Immature natural killer cell (primary cell): ENCODE measurements around the gene UGT1A8. TPM values are rescaled to one million over a fixed set of nuclear protein-coding genes. Genes with fewer than 3 reads are reported as not detected.

Experiments used
- DNase-seq, 3 donors: peaks; one replicate each; pipeline ENCODE4 v3.0.0; 2022; ENCODE audit warnings: mixed read lengths in 1 of 3
- H3K27ac Mint-ChIP-seq, 6 donors: one replicate each; pipeline ENCODE4 v1.8.0; 2020; ENCODE audit warnings: mixed read lengths in 6 of 6, mild to moderate bottlenecking in 5 of 6, inconsistent platforms in 4 of 6, moderate library complexity in 3 of 6
- H3K27me3 Mint-ChIP-seq, 3 donors: one replicate each; pipeline ENCODE4 v1.8.0; 2020 to 2021; ENCODE audit warnings: low read depth in 3 of 3, mild to moderate bottlenecking in 3 of 3, mixed read lengths in 3 of 3, moderate library complexity in 3 of 3, inconsistent platforms in 1 of 3
- H3K36me3 Mint-ChIP-seq, 3 donors: one replicate each; pipeline ENCODE4 v1.8.0; 2020; ENCODE audit warnings: mixed read lengths in 3 of 3, inconsistent platforms in 2 of 3, mild to moderate bottlenecking in 2 of 3
- H3K4me1 Mint-ChIP-seq, 2 donors: one replicate each; pipeline ENCODE4 v1.8.0; 2020; ENCODE audit warnings: inconsistent platforms in 2 of 2, mild to moderate bottlenecking in 2 of 2, mixed read lengths in 2 of 2, moderate library complexity in 1 of 2
- H3K4me3 Mint-ChIP-seq, 5 donors: one replicate each; pipeline ENCODE4 v1.8.0; 2020; ENCODE audit warnings: mild to moderate bottlenecking in 5 of 5, mixed read lengths in 5 of 5, inconsistent platforms in 3 of 5, moderate library complexity in 3 of 5
- H3K9me3 Mint-ChIP-seq, 6 donors: one replicate each; pipeline ENCODE4 v1.8.0; 2020; ENCODE audit warnings: mild to moderate bottlenecking in 6 of 6, mixed read lengths in 6 of 6, inconsistent platforms in 4 of 6, moderate library complexity in 3 of 6
- polyA plus RNA-seq, 3 donors: library from polyadenylated mRNA; unstranded; fragments of 300-500 nt; fragmentation: Illumina TruSeq; gene quantifications; one replicate each; pipeline ENCODE4 v1.2.3, GENCODE V29; 2021

The UGT1A8 gene
- polyA plus RNA-seq, 3 donors from 2014 or later: not detected

DNA sequence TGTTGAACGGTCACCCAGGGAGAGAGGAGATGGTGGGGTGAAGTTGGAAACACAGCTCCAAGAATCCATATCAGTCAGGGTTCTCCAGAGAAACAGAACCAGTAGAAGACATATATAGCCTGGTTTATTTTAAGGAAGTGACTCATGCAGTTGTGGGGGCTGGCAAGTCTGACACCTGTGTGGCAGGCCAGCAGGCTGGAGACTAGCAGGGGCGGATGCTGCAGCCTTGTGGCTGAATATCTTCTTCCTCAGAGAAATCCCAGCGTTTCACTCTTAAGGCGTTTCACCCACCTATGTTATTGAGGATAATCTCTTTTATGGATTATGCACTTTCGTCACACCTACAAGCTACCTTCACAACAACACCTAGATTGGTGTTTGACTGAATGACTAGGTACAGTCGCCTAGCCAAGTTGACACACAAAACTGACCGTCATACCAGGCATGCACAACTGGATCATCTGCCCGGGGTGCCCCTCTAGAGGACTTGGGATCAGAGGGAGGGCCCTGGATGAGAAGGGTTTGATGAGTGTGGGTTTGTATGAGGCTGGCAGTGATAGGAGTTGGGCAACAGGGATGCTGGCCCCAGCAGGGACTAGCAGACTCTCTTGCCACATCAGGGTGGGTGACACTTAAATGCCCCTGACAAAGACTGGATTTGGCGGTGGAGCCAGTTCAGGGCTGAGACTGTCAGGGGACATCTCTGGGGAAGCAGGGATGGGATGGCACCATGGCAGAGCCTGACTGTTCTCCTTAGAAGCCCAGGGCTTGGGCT, 184.1 kb downstream of the UGT1A8 start:
- Mint-ChIP-seq H3K27ac (no peak overlapping the region), H3K4me3 (no peak overlapping the region), H3K36me3 (no peaks in the 10 kb centered on the region), H3K27me3 (peaks cover 4 to 5% (median 5%) of the 10 kb centered on the region in 3 donors), H3K4me1 (no peaks in the 10 kb centered on the region), H3K9me3 (no peaks in the 10 kb centered on the region)
- DNase-seq: no peak

DNA sequence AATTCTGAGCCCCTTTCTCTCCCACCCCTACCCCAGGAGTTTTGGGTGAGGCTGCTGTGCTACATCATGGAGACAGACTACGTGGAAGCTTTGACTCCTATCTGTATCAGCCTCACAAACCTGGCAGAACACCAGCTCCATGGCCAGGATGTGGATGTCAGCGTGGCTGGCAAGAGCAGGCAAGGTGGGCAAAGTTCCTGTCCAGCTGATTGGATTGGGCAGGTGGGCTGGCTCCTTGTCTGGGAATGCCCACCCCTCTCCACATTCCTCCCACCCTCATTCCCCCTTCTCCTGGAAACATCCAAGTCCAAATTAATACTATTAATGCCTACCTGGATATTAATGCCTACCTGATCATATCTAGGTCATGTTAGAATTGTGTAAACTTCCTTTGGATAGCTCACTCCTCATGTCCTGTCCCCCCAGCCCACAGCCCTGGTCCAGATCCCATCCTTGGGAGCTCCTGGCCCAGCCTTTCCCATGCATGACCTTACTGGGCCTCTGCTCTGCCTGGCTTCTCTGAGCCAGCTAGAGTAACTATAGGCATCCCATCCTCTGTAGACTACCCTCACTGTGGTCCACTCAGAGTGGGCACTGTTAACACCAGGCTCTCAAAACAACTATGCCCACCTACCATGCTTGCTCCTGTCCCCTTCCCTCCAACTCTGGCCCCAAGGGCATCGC, 184.8 kb downstream of the UGT1A8 start:
- Mint-ChIP-seq H3K4me1 (no peaks in the 10 kb centered on the region), H3K27me3 (peaks cover 4 to 5% (median 5%) of the 10 kb centered on the region in 3 donors), H3K36me3 (no peaks in the 10 kb centered on the region), H3K27ac (no peak overlapping the region), H3K9me3 (no peaks in the 10 kb centered on the region), H3K4me3 (no peak overlapping the region)
- no peak for DNase-seq

DNA sequence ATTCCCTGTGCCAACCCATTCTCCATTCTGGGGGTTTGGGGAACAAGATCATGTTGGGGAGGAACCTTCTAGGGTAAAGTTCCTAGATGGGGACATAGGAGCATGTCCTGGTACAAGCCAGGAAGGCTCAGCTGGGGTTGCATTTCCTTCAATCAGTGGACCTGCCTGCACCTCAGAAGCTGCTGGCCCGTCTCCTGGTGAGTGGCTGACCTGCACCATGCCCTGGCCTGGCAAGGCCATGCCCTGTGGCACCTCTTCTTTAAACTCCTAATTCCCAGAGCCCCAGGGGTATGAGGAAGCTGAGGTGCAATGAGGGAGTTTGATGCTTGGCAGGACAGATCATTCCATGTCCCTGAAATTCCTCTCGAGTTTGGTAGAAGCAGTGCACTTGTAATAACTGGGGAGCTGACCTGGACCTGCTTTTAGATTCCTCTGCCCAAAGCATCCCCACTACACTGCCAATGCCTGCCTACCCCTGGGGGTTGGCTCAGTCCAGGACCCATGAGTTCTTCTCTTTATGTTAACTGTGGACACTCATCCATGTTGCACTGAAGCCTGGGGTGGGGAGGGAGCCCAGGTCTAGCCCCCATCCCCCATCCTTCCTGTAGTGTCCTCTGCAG, 186.0 kb downstream of the UGT1A8 start:
- DNase-seq: no peak
- H3K27me3 Mint-ChIP-seq: peaks cover 4 to 5% (median 5%) of the 10 kb centered on the region in 3 donors
- no peaks in the 10 kb centered on the region for H3K36me3 Mint-ChIP-seq
- no peak overlapping the region for H3K4me3 Mint-ChIP-seq
- no peak overlapping the region for H3K27ac Mint-ChIP-seq
- no peaks in the 10 kb centered on the region for H3K4me1 Mint-ChIP-seq
- H3K9me3 Mint-ChIP-seq: no peaks in the 10 kb centered on the region

DNA sequence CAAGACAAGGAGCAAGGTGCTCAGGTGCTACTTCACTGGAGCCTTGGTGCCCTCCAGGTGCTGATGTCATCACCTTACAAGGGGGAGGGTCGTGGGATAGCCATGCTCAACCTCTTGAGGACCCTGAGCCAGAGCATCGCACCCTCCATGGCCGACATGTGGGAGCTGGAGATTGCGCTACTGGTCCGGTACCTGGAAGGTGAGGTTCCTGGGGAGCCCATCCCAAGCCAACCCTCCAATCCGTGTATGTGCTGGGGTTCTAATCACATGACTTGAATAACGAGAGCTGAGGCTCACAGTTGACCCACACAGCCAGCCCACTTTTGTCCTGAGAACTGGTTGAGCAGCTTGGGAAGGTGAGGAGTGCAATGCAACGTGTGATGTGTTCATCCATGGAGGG, 186.6 kb downstream of the UGT1A8 start:
- Mint-ChIP-seq H3K4me1 (no peaks in the 10 kb centered on the region), H3K4me3 (no peak overlapping the region), H3K9me3 (no peaks in the 10 kb centered on the region), H3K27ac (no peak overlapping the region), H3K36me3 (no peaks in the 10 kb centered on the region), H3K27me3 (peaks cover 5 to 9% (median 5%) of the 10 kb centered on the region in 3 donors)
- no peak for DNase-seq

DNA sequence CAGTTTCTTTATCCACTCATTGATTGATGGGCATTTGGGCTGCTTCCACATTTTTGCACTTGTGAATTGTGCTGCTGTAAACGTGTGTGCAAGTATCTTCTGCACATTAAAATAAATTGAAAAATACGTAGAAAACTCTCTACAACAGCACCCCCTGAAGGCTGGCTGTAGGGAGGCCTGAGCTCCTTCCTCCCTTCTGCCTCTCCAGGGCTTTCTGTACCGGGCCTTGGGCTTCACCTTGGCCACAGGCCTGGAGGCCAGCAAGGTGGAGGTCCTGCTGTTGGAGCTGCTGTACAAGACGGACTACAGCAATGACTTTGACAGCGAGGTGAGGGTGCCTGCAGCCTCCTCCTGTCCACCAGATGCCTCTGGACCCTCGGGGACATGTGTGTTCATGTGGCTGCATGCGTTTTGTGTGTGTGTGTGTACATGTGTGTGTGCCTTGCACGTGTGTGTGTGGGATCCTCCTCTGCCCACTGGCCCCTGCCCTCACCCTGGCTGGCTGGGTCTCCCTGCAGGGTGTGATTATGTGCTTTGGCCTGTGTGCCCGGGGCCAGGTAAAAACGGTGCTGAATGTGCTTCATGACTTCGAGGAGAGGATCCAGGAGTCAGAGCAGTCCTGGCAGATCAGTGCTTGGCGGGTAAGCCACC, 189.9 kb downstream of the UGT1A8 start:
- no peak for DNase-seq
- H3K4me1 Mint-ChIP-seq: no peaks in the 10 kb centered on the region
- H3K27ac Mint-ChIP-seq: no peak overlapping the region
- no peak overlapping the region for H3K4me3 Mint-ChIP-seq
- H3K27me3 Mint-ChIP-seq: peaks cover 3 to 16% (median 5%) of the 10 kb centered on the region in 3 donors
- no peaks in the 10 kb centered on the region for H3K36me3 Mint-ChIP-seq
- H3K9me3 Mint-ChIP-seq: no peaks in the 10 kb centered on the region

DNA sequence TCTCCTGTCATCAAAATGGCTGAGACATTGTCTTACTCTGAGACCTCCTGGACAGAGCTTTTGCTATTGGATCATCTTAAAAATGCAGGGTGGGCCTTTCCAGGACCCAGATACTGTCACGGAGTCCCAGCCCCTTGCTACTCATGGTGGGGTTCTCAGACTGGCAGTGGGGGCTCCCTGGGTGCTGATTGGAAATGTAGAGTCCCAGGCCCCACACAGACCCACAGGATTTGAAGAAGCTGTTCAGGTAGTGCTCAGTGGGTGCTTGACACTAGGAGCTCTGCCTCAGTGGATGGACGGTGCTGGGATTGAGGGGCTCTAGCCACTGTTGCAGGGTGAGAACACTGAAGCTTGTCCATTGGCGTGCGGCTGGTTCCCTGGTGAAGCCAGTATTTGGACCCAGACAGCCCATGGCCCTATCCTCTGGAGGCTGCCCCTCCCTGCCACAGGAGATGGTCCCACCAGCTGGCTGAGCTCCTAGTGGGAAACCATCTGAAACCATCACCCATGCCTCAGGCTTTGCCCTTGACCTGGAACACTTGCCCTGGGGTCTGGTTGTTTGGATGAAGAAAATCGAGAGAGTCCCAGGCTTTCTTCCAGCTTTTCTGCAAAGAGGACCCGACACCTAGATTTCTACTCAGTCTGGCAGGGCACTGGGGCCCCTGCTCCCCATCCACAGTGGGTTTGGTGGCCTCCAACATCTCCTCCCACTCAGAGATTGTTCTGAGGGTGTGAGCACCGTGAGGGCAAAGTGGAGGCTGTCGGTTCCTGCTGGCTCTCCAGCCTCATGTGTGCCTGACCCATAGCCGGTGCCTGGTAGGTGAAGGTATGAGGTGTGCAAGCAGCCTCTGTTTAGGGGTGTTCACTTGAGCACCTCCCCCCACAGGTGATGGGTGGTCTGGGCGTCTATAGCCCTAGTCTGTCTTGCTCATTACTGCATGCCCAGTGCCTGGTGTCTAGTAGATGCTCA, 190.8 kb downstream of the UGT1A8 start:
- Mint-ChIP-seq H3K4me1 (no peaks in the 10 kb centered on the region), H3K4me3 (no peak overlapping the region), H3K27ac (no peak overlapping the region), H3K27me3 (peaks cover 3 to 16% (median 10%) of the 10 kb centered on the region in 3 donors), H3K9me3 (no peaks in the 10 kb centered on the region), H3K36me3 (no peaks in the 10 kb centered on the region)
- DNase-seq: no peak

DNA sequence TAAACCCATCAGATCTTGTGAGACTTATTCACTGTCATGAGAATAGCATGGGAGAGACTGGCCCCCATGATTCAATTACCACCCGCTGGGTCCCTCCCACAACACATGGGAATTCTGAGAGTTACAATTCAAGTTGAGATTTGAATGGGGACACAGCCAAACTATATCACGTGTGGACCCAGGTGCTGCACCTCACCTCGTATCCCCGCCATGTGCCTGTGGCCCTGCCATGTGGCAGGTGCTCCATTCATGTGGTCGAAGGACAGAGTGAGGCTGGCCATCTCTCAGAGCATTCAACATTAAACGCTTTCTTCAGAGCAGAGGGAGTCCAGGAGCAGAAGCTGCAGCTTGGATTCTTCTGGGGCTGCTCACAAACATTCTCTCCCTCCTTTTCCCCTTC, 193.0 kb downstream of the UGT1A8 start:
- H3K4me1 Mint-ChIP-seq: no peaks in the 10 kb centered on the region
- H3K27ac Mint-ChIP-seq: no peak overlapping the region
- peaks cover 2 to 16% (median 5%) of the 10 kb centered on the region in 3 donors for H3K27me3 Mint-ChIP-seq
- H3K36me3 Mint-ChIP-seq: no peaks in the 10 kb centered on the region
- no peak overlapping the region for H3K4me3 Mint-ChIP-seq
- no peak for DNase-seq
- no peaks in the 10 kb centered on the region for H3K9me3 Mint-ChIP-seq

DNA sequence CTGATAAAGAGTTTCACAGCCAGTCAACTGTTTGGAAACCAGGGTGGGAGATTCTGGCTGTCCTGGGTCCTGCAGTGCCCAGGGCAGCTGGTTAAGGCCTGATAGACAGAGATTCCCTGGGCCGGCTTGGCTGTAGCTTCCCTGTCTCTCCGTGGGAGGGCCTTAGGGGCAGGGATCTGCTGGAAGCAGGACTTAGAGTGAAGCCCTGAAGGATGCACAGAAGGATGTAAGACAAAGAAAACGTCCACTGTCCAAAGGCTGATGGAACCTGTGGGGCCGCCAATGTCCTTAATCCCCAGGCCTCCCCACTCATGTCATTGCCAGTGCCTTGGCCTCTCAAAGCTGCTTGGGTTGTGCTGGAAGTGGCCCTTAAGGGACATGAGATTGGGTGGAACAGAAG, 193.7 kb downstream of the UGT1A8 start:
- DNase-seq: no peak
- no peak overlapping the region for H3K4me3 Mint-ChIP-seq
- peaks cover 2 to 16% (median 5%) of the 10 kb centered on the region in 3 donors for H3K27me3 Mint-ChIP-seq
- H3K36me3 Mint-ChIP-seq: no peaks in the 10 kb centered on the region
- H3K9me3 Mint-ChIP-seq: no peaks in the 10 kb centered on the region
- no peaks in the 10 kb centered on the region for H3K4me1 Mint-ChIP-seq
- H3K27ac Mint-ChIP-seq: no peak overlapping the region

DNA sequence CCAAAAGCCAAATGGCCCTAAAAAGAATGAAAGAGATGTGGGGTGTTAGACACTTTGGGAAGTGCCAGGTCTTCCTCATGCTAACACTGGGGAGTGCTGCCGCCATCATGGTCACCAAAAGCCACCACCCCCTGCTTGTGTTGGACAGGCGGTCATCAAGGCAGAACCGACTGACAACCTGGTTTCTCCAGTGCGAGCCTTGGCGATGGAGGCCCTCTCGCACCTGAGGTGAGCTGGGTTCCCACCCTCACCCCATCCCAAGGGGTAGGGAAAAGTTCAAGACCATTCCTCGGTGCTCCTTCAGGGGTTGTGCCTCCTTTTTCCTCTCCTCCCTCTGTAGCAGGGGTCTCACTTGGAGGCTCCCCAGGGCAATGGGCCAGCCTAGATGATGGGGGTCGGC, 194.3 kb downstream of the UGT1A8 start:
- peaks cover 0 to 19% (median 5%) of the 10 kb centered on the region in 3 donors for H3K27me3 Mint-ChIP-seq

DNA sequence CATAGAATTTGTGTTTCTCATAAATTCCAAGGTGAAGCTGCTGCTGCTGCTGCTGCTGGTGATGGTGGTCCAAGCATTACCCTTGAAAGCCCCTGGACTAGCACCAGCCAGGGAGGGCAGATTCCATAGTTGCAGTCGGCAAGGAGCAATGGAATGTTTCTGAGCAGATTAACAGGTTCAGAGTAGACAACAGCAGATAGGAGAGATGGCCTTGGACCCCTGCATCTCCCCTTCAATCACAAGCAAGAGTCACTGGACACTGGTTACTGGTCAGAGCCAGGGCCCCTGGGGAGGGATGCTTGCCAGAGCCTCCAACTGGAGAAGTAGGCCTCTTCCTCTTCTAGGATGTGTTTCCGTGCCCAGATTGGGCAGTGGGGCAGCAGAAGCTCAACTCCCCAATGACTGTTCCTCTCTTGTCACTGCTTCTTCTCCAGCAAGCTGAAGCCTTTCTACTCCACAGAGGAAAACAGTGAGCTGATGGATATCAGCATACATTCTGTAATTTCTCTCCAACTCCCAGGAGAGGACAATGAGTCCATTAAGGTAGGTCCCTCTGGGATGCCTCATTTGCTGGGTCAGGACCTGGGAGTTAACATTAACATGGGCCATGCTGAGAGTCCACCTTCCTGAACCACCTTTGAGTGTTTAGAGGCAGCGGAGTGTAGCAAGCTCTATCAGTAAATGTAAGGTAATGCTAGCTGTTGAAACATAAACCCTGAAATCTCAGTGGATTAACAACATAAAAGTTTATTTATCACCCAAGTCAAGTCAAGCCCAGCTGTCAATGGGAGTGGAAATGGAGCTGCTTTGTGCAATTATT, 196.0 kb downstream of the UGT1A8 start:
- H3K27ac Mint-ChIP-seq: no peak overlapping the region
- H3K9me3 Mint-ChIP-seq: no peaks in the 10 kb centered on the region
- H3K4me1 Mint-ChIP-seq: no peaks in the 10 kb centered on the region
- peaks cover 0 to 19% (median 5%) of the 10 kb centered on the region in 3 donors for H3K27me3 Mint-ChIP-seq
- no peaks in the 10 kb centered on the region for H3K36me3 Mint-ChIP-seq
- DNase-seq: no peak
- H3K4me3 Mint-ChIP-seq: no peak overlapping the region

More for the DNA sequence above, 194.3 kb downstream of the UGT1A8 start:
- H3K27ac Mint-ChIP-seq: no peak overlapping the region
- no peak overlapping the region for H3K4me3 Mint-ChIP-seq
- H3K36me3 Mint-ChIP-seq: no peaks in the 10 kb centered on the region
- no peaks in the 10 kb centered on the region for H3K9me3 Mint-ChIP-seq
- no peaks in the 10 kb centered on the region for H3K4me1 Mint-ChIP-seq
- DNase-seq: no peak

DNA sequence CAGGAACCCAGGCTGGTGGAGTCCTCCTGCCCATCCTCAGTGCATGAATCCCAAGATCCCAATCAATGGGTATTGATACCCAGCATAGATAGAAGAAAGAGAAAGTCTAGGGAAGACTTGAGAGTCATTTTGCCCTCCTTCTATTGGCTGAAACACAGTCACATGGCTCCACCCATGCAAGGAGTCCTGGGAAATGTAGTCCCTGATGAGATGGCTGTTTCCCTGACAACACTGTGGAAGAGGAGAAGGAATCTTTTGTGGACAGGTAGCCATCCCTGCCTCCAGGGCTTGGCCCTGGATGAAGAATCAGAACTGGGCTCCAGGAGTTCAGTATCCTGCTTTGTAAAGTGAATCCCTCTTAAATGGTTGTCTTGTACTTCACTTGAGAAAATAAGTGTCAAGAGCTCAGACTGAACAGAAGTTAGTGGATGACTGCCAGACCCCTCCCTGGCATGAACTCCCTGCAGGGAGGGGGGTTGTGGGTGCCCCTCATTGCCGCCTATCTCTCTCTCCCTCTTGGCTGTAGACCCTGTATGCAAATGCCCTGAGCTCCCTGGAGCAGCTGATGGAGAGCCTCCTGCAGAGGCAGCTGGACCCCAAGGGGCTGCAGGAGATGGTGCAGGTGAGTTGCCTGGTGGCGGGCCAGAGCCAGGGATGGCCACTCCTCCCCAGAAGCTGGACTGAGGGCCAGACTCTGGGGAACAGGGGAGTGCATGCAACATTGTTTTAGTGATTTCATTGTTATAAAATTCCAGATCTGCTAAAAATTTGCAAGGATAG, 196.8 kb downstream of the UGT1A8 start:
- H3K4me3 Mint-ChIP-seq: no peak overlapping the region
- H3K36me3 Mint-ChIP-seq: no peaks in the 10 kb centered on the region
- H3K27ac Mint-ChIP-seq: no peak overlapping the region

DNA sequence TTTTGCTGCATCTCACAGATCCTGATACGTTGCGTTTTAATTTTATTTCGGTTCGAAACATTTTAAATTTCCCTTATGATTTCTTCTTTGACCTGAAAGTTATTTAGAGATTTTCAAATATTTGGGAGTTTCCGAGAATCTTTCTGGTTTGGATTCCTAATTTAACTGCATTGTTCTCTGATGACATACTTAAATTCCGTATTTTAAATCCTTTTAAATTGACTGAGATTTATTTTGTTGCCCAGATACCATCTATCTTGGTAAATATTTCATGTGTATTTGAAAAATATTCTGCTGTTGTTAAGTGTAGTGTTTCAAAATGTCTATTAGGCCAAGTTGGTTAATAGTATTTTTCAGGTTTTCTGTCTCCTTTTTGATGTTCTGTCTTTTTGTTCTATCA, 198.4 kb downstream of the UGT1A8 start:
- H3K27ac Mint-ChIP-seq: no peak overlapping the region
- no peak overlapping the region for H3K4me3 Mint-ChIP-seq
- peaks cover 0 to 7% (median 5%) of the 10 kb centered on the region in 3 donors for H3K27me3 Mint-ChIP-seq
- DNase-seq: no peak
- H3K4me1 Mint-ChIP-seq: no peaks in the 10 kb centered on the region
- no peaks in the 10 kb centered on the region for H3K36me3 Mint-ChIP-seq
- H3K9me3 Mint-ChIP-seq: no peaks in the 10 kb centered on the region

More for the DNA sequence above, 196.8 kb downstream of the UGT1A8 start:
- no peak for DNase-seq
- peaks cover 0 to 12% (median 6%) of the 10 kb centered on the region in 3 donors for H3K27me3 Mint-ChIP-seq
- H3K4me1 Mint-ChIP-seq: no peaks in the 10 kb centered on the region
- no peaks in the 10 kb centered on the region for H3K9me3 Mint-ChIP-seq
